ENCODE measurements around the gene D2HGDH.
"Not testable (repeated sequence)": the region's sequence is repeated elsewhere in the genome, so short reads cannot be mapped to it uniquely, and the experiment has no call there.

The D2HGDH gene

GRCh38 chr2:241726459-241726858 is 8.0 kb upstream of the D2HGDH start:
- DNase-seq = no peak

GRCh38 chr2:241728000-241728399 is 6.4 kb upstream of the D2HGDH start:
- no peak for DNase-seq

GRCh38 chr2:241728627-241729026 is 5.8 kb upstream of the D2HGDH start:
- no peak for DNase-seq

GRCh38 chr2:241729868-241730267 is 4.6 kb upstream of the D2HGDH start:
- DNase-seq = no peak

GRCh38 chr2:241730671-241731293 is 3.6 kb upstream of the D2HGDH start:
- no peak for DNase-seq

GRCh38 chr2:241732513-241733186 is 1.8 kb upstream of the D2HGDH start:
- peak; percentile 62 for DNase-seq

- DNase-seq = no peak
Measured at GRCh38 chr2:241733391-241734207, 831 bp upstream of the D2HGDH start.

- no peak for DNase-seq
Measured at GRCh38 chr2:241734208-241734466, 293 bp upstream of the D2HGDH start.

- no peak for DNase-seq
Measured at GRCh38 chr2:241736111-241736510, 1.7 kb downstream of the D2HGDH start.

GRCh38 chr2:241738040-241738686 is 3.7 kb downstream of the D2HGDH start:
- DNase-seq = no peak

- no peak for DNase-seq
Measured at GRCh38 chr2:241739177-241739576, 4.7 kb downstream of the D2HGDH start.

GRCh38 chr2:241739651-241740050 is 5.2 kb downstream of the D2HGDH start:
- no peak for DNase-seq

- no peak for DNase-seq
Measured at GRCh38 chr2:241741016-241741415, 6.6 kb downstream of the D2HGDH start.

GRCh38 chr2:241742320-241742939 is 8.0 kb downstream of the D2HGDH start:
- DNase-seq = no peak

GRCh38 chr2:241743008-241743407 is 8.6 kb downstream of the D2HGDH start:
- DNase-seq = not testable (repeated sequence)

- DNase-seq = no peak
Measured at GRCh38 chr2:241743620-241744019, 9.2 kb downstream of the D2HGDH start.

GRCh38 chr2:241744028-241744754 is 9.8 kb downstream of the D2HGDH start:
- no peak for DNase-seq

GRCh38 chr2:241745276-241745675 is 10.8 kb downstream of the D2HGDH start:
- DNase-seq = no peak

GRCh38 chr2:241746084-241746483 is 11.7 kb downstream of the D2HGDH start:
- no peak for DNase-seq

- no peak for DNase-seq
Measured at GRCh38 chr2:241748468-241749256, 14.2 kb downstream of the D2HGDH start.

- no peak for DNase-seq
Measured at GRCh38 chr2:241750076-241750840, 15.8 kb downstream of the D2HGDH start.

Measured in right forelimb (tissue), 1 donor.